ENCODE measurements around the gene PPIP5K2. TPM values are rescaled to one million over a fixed set of nuclear protein-coding genes. Genes with fewer than 3 reads are reported as not detected.

PPIP5K2 gene
- total RNA-seq, 1 donor from 2014 or later = 38.6 TPM

DNA sequence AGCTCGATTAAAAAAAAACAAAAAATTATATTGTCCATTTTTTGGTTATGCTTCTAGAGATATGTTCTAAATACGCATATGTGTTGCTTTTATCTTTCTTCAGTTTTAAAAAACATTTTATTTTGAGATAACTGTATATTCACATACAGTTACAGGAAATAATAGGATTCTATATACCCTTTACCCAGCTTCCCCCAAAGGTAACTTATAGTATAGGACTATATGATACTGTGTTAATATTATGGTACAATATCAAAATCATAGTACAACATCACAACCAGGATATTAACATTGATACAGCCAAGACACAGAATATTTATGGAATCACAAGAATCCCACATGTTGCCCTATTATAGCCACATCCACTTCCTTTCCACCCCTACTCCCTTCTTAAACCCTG lies 129.0 kb downstream of the PPIP5K2 start:
- Histone ChIP-seq H3K4me3 (ENCODE audit: low read length in 3 of 3) (no peak overlapping the region), H3K27me3 (ENCODE audit: control insufficient read depth in 3 of 3, insufficient read depth in 3 of 3, low read length in 3 of 3) (no peaks in the 10 kb centered on the region), H3K9ac (ENCODE audit: low read depth in 1 of 3, low read length in 3 of 3) (no peak overlapping the region), H3K27ac (ENCODE audit: low read depth, low read length) (no peak overlapping the region), H3K36me3 (ENCODE audit: control insufficient read depth in 3 of 3, insufficient read depth in 3 of 3, low read length in 3 of 3) (no peaks in the 10 kb centered on the region), H3K9me3 (ENCODE audit: control insufficient read depth in 3 of 3, low read length in 3 of 3) (no peaks in the 10 kb centered on the region), H3K4me1 (ENCODE audit: control insufficient read depth in 3 of 3, insufficient read depth in 3 of 3, low read length in 3 of 3) (no peaks in the 10 kb centered on the region)

DNA sequence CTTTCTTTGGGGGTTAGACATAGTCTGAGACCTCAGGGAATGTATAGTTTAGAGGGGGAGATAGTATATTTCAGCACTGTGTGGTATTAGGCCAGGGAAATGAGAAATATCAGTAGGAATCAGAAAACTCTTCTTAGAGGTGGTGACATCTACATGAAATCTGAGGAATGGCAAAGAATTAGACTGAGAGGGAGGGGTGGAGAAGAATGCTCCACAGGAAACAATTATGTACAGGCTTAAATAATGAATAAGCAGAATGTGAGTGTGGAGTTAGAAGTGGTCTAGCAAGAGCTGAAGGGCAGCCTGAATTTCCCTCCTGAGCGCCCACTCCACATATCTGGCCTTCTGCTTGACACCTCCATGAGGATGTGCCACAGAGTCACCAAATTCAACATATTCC lies 134.8 kb downstream of the PPIP5K2 start:
- Histone ChIP-seq H3K27me3 (ENCODE audit: control insufficient read depth in 3 of 3, insufficient read depth in 3 of 3, low read length in 3 of 3) (no peaks in the 10 kb centered on the region), H3K27ac (ENCODE audit: low read depth, low read length) (no peak overlapping the region)

DNA sequence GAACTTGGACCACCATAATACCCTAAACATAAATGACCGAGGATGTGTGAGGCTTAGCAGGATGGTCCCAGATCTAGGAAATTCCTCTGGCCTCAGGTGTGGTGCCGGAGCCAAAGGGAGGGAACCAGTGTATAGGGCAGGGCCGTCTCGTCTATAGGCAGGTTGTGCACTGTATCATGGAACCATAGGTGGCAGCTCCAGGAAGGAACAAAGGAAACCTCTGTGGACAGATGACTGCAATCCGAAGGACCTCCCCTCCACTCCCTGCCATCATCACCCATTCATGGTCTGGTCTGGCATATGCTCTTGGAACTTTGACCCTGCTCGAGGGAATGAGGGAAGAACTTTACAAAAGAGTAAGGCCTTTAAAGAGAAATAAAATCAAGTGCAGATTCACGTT lies 135.6 kb downstream of the PPIP5K2 start:
- Histone ChIP-seq H3K36me3 (ENCODE audit: control insufficient read depth in 3 of 3, insufficient read depth in 3 of 3, low read length in 3 of 3) (no peaks in the 10 kb centered on the region), H3K27me3 (ENCODE audit: control insufficient read depth in 3 of 3, insufficient read depth in 3 of 3, low read length in 3 of 3) (no peaks in the 10 kb centered on the region), H3K27ac (ENCODE audit: low read depth, low read length) (no peak overlapping the region), H3K4me3 (ENCODE audit: low read length in 3 of 3) (no peak overlapping the region), H3K9me3 (ENCODE audit: control insufficient read depth in 3 of 3, low read length in 3 of 3) (no peaks in the 10 kb centered on the region), H3K4me1 (ENCODE audit: control insufficient read depth in 3 of 3, insufficient read depth in 3 of 3, low read length in 3 of 3) (peaks cover 4 to 9% (median 7%) of the 10 kb centered on the region in 3 donors), H3K9ac (ENCODE audit: low read depth in 1 of 3, low read length in 3 of 3) (no peak overlapping the region)

More for the DNA sequence above, 134.8 kb downstream of the PPIP5K2 start:
- H3K36me3 ChIP-seq (ENCODE audit: control insufficient read depth in 3 of 3, insufficient read depth in 3 of 3, low read length in 3 of 3) = no peaks in the 10 kb centered on the region
- no peak overlapping the region for H3K9ac ChIP-seq (ENCODE audit: low read depth in 1 of 3, low read length in 3 of 3)
- H3K4me3 ChIP-seq (ENCODE audit: low read length in 3 of 3) = no peak overlapping the region
- peaks cover 2 to 6% (median 3%) of the 10 kb centered on the region in 3 donors for H3K4me1 ChIP-seq (ENCODE audit: control insufficient read depth in 3 of 3, insufficient read depth in 3 of 3, low read length in 3 of 3)
- H3K9me3 ChIP-seq (ENCODE audit: control insufficient read depth in 3 of 3, low read length in 3 of 3) = no peaks in the 10 kb centered on the region

DNA sequence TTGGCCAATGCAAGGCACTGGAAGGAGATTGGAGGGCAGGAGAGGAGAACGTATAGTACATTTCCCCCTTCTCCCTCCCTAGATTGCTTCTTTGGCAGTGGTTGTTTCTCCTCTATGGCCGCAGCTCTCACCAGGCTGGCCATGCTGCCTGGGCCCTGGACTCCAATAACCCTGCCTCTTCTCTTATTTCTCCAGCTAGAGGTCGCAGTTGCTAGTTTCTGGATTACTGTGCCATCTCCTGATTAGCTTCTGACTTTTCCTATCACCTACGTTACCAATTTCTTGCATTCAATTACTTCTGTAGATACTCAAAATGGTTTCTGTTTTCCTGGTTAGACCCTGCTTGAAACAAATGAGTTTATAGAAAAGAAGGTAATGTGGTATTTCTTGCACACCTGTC lies 136.1 kb downstream of the PPIP5K2 start:
- H3K27ac ChIP-seq (ENCODE audit: low read depth, low read length) = no peak overlapping the region
- no peaks in the 10 kb centered on the region for H3K9me3 ChIP-seq (ENCODE audit: control insufficient read depth in 3 of 3, low read length in 3 of 3)
- H3K4me1 ChIP-seq (ENCODE audit: control insufficient read depth in 3 of 3, insufficient read depth in 3 of 3, low read length in 3 of 3) = peaks cover 6 to 12% (median 10%) of the 10 kb centered on the region in 3 donors
- H3K9ac ChIP-seq (ENCODE audit: low read depth in 1 of 3, low read length in 3 of 3) = no peak overlapping the region
- no peak overlapping the region for H3K4me3 ChIP-seq (ENCODE audit: low read length in 3 of 3)
- no peaks in the 10 kb centered on the region for H3K36me3 ChIP-seq (ENCODE audit: control insufficient read depth in 3 of 3, insufficient read depth in 3 of 3, low read length in 3 of 3)
- H3K27me3 ChIP-seq (ENCODE audit: control insufficient read depth in 3 of 3, insufficient read depth in 3 of 3, low read length in 3 of 3) = no peaks in the 10 kb centered on the region

DNA sequence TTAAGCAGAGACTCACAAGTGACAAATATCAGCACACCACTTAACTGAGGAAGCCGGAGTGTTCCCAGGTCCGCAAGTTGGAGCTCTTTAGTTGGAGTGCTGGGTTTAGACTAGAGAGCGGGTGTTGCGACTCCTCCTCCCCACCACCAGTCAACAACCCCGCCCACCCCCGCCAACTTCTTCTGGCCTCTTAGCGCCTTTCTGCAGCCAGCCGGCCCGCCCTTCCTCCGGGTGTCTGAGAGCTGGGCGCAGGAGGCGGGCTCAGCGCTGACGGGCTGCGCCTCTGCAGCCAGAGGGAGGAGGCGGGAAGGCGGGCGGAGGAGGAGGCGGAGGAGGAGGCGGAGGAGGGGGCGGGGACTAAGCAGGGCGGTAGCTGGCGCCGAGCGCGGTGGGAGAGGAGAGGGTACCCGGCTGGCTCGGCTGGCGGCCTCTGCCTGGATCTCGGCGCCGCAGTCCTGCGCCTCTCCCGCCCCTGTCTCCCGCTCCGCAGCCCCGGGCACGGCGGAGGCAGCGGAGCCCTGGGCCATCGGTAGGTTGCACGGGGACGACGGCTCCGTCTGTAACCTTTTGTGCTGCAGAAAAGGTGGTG lies 138.4 kb downstream of the PPIP5K2 start, which contains the start of gene MACIR:
TSS of gene MACIR (plus strand) at position 396 of the 589 bp plus-strand sequence. CDS start 17,157 bp downstream, outside the sequence.
- H3K9ac ChIP-seq (ENCODE audit: low read depth in 1 of 3, low read length in 3 of 3) = peak within 1 kb of the TSS; percentile 76 to 85 (median 84)
- no peaks in the 10 kb centered on the region for H3K36me3 ChIP-seq (ENCODE audit: control insufficient read depth in 3 of 3, insufficient read depth in 3 of 3, low read length in 3 of 3)
- H3K9me3 ChIP-seq (ENCODE audit: control insufficient read depth in 3 of 3, low read length in 3 of 3) = no peaks in the 10 kb centered on the region
- peak within 1 kb of the TSS; percentile 80 to 92 (median 91) for H3K4me3 ChIP-seq (ENCODE audit: low read length in 3 of 3)
- no peaks in the 10 kb centered on the region for H3K27me3 ChIP-seq (ENCODE audit: control insufficient read depth in 3 of 3, insufficient read depth in 3 of 3, low read length in 3 of 3)
- H3K27ac ChIP-seq (ENCODE audit: low read depth, low read length) = peak within 1 kb of the TSS; percentile 49
- H3K4me1 ChIP-seq (ENCODE audit: control insufficient read depth in 3 of 3, insufficient read depth in 3 of 3, low read length in 3 of 3) = peaks cover 14 to 22% (median 20%) of the 10 kb centered on the region in 3 donors

GRCh38 chr5:103258957-103259704 lies 139.0 kb downstream of the PPIP5K2 start:
- Histone ChIP-seq H3K27me3 (ENCODE audit: control insufficient read depth in 3 of 3, insufficient read depth in 3 of 3, low read length in 3 of 3) (no peaks in the 10 kb centered on the region), H3K36me3 (ENCODE audit: control insufficient read depth in 3 of 3, insufficient read depth in 3 of 3, low read length in 3 of 3) (no peaks in the 10 kb centered on the region), H3K4me1 (ENCODE audit: control insufficient read depth in 3 of 3, insufficient read depth in 3 of 3, low read length in 3 of 3) (peaks cover 14 to 22% (median 20%) of the 10 kb centered on the region in 3 donors), H3K9me3 (ENCODE audit: control insufficient read depth in 3 of 3, low read length in 3 of 3) (no peaks in the 10 kb centered on the region), H3K4me3 (ENCODE audit: low read length in 3 of 3) (peak overlapping the region; percentile 80 to 92 (median 91)), H3K9ac (ENCODE audit: low read depth in 1 of 3, low read length in 3 of 3) (peak overlapping the region; percentile 76 to 85 (median 84)), H3K27ac (ENCODE audit: low read depth, low read length) (peak overlapping the region; percentile 49)

DNA sequence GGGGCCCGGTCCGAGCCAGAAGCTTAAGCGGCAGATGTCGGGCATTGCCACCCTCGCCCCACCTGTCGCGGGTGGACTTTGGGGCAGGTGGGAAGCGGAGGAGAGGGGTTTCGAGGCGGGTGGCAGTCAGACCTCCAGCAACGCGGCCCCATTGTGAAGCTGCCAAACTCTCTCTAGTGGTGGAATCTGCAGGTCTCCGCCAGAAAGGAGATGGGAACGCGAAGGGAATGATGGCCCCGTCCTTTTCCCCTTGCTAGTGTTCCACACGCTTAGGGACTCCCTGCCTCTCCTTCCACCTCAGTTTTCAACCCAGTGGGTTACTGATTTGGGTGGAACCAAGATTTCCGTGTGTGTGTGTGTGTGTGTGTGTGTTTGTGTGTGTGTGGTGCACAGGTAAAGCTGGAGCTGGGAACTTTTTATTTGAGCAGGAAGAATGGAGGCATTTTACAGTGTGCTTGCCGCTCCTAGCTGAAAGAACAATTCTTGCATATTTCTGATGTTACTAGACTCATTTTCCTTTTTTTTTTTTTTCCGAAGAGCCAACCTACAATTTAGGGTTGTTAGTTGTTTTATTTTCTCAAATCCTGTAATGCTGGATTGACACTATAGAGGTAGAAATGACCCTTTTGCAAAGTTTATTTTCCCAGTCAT lies 139.7 kb downstream of the PPIP5K2 start:
- peak overlapping the region; percentile 76 to 85 (median 84) for H3K9ac ChIP-seq (ENCODE audit: low read depth in 1 of 3, low read length in 3 of 3)
- H3K27ac ChIP-seq (ENCODE audit: low read depth, low read length) = peak overlapping the region; percentile 49
- H3K4me1 ChIP-seq (ENCODE audit: control insufficient read depth in 3 of 3, insufficient read depth in 3 of 3, low read length in 3 of 3) = peaks cover 14 to 22% (median 20%) of the 10 kb centered on the region in 3 donors
- H3K4me3 ChIP-seq (ENCODE audit: low read length in 3 of 3) = peak overlapping the region; percentile 80 to 92 (median 91)
- no peaks in the 10 kb centered on the region for H3K36me3 ChIP-seq (ENCODE audit: control insufficient read depth in 3 of 3, insufficient read depth in 3 of 3, low read length in 3 of 3)
- no peaks in the 10 kb centered on the region for H3K9me3 ChIP-seq (ENCODE audit: control insufficient read depth in 3 of 3, low read length in 3 of 3)
- no peaks in the 10 kb centered on the region for H3K27me3 ChIP-seq (ENCODE audit: control insufficient read depth in 3 of 3, insufficient read depth in 3 of 3, low read length in 3 of 3)

DNA sequence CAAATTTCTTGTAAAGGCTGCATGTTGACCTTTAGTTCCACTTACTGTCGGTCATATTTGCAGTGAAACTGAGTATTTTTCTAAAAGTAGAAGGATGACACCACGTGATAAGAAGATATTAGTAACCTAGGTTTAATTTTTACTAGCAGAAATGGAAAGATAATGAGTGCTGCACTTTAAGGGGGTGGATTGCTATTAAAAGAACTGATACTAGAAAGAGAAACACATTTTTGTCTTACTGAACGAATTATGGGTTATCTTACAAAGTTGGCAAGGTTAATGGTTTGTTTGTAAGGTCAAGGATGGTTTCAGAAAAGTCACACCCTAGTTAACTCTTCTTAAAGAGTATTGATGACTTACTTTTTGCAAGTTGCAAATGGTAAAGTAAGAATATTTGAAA lies 140.8 kb downstream of the PPIP5K2 start:
- Histone ChIP-seq H3K27ac (ENCODE audit: low read depth, low read length) (no peak overlapping the region), H3K36me3 (ENCODE audit: control insufficient read depth in 3 of 3, insufficient read depth in 3 of 3, low read length in 3 of 3) (no peaks in the 10 kb centered on the region), H3K4me1 (ENCODE audit: control insufficient read depth in 3 of 3, insufficient read depth in 3 of 3, low read length in 3 of 3) (peaks cover 14 to 22% (median 20%) of the 10 kb centered on the region in 3 donors), H3K27me3 (ENCODE audit: control insufficient read depth in 3 of 3, insufficient read depth in 3 of 3, low read length in 3 of 3) (no peaks in the 10 kb centered on the region), H3K4me3 (ENCODE audit: low read length in 3 of 3) (peak overlapping the region in 1 of 3 donors; percentile 22), H3K9ac (ENCODE audit: low read depth in 1 of 3, low read length in 3 of 3) (peak overlapping the region in 1 of 3 donors; percentile 24), H3K9me3 (ENCODE audit: control insufficient read depth in 3 of 3, low read length in 3 of 3) (no peaks in the 10 kb centered on the region)
